Measurements from ENCODE around the gene CAMK4. TPM values are rescaled to one million over a fixed set of nuclear protein-coding genes. Genes with fewer than 3 reads are reported as not detected.

Gene CAMK4
- polyA plus RNA-seq, 1 donor from 2014 or later = 16.6 TPM

GRCh38 chr5:111399113-111399512 lies 174.9 kb downstream of the CAMK4 start:
- Histone ChIP-seq H3K27me3 (ENCODE audit: insufficient read depth, low read depth, low read length) (no peaks in the 10 kb centered on the region), H3F3A (ENCODE audit: insufficient read depth, low read length, poor library complexity, severe bottlenecking) (no peaks in the 10 kb centered on the region), H3K36me3 (ENCODE audit: insufficient read depth, low read length) (no peaks in the 10 kb centered on the region), H2AFZ (ENCODE audit: low read depth, low read length) (no peak overlapping the region), H4K20me1 (ENCODE audit: insufficient read depth) (no peaks in the 10 kb centered on the region), H3K27ac (ENCODE audit: low read length) (no peak overlapping the region), H3K9ac (ENCODE audit: low read length) (no peak overlapping the region), H3K9me3 (ENCODE audit: low read length) (no peaks in the 10 kb centered on the region), H3K4me2 (ENCODE audit: low read length) (no peak overlapping the region), H3K9me2 (ENCODE audit: insufficient read depth, low read length) (no peaks in the 10 kb centered on the region), H3K4me3 (ENCODE audit: low read length) (no peak overlapping the region), H3K79me2 (replicated peaks; ENCODE audit: insufficient read depth, low read length) (no peaks in the 10 kb centered on the region)
- TF ChIP-seq TAF1 (IDR thresholded peaks at IDR 0.05; ENCODE audit: low read depth) (no peak), SMC3 (conservative IDR thresholded peaks at IDR 0.05; ENCODE audit: poor library complexity) (no peak), RAD21 (conservative IDR thresholded peaks at IDR 0.05) (no peak), MXI1 (conservative IDR thresholded peaks at IDR 0.05; ENCODE audit: poor library complexity, severe bottlenecking) (no peak), EP300 (conservative IDR thresholded peaks at IDR 0.05; ENCODE audit: poor library complexity, severe bottlenecking) (no peak), POLR2AphosphoS5 (IDR thresholded peaks at IDR 0.05) (no peak), REST (IDR thresholded peaks at IDR 0.05; ENCODE audit: borderline replicate concordance) (no peak), EZH2 (IDR thresholded peaks at IDR 0.05; ENCODE audit: borderline replicate concordance, insufficient read depth, low read length, poor library complexity, severe bottlenecking) (no peak), CTCF (IDR thresholded peaks at IDR 0.05; ENCODE audit: poor library complexity, severe bottlenecking) (no peak)

GRCh38 chr5:111401906-111402305 lies 177.7 kb downstream of the CAMK4 start:
- Histone ChIP-seq H3K9me3 (ENCODE audit: low read length) (no peaks in the 10 kb centered on the region), H3K36me3 (ENCODE audit: insufficient read depth, low read length) (no peaks in the 10 kb centered on the region), H3K4me2 (ENCODE audit: low read length) (no peak overlapping the region), H3K27me3 (ENCODE audit: insufficient read depth, low read depth, low read length) (no peaks in the 10 kb centered on the region), H3K27ac (ENCODE audit: low read length) (no peak overlapping the region), H3K9me2 (ENCODE audit: insufficient read depth, low read length) (no peaks in the 10 kb centered on the region), H3K79me2 (replicated peaks; ENCODE audit: insufficient read depth, low read length) (no peaks in the 10 kb centered on the region), H3K9ac (ENCODE audit: low read length) (no peak overlapping the region), H3K4me3 (ENCODE audit: low read length) (no peak overlapping the region), H4K20me1 (ENCODE audit: insufficient read depth) (no peaks in the 10 kb centered on the region), H3F3A (ENCODE audit: insufficient read depth, low read length, poor library complexity, severe bottlenecking) (no peaks in the 10 kb centered on the region), H2AFZ (ENCODE audit: low read depth, low read length) (no peak overlapping the region)
- TF ChIP-seq POLR2AphosphoS5 (IDR thresholded peaks at IDR 0.05) (no peak), CTCF (IDR thresholded peaks at IDR 0.05; ENCODE audit: poor library complexity, severe bottlenecking) (no peak), SMC3 (conservative IDR thresholded peaks at IDR 0.05; ENCODE audit: poor library complexity) (no peak), REST (IDR thresholded peaks at IDR 0.05; ENCODE audit: borderline replicate concordance) (no peak), TAF1 (IDR thresholded peaks at IDR 0.05; ENCODE audit: low read depth) (no peak), RAD21 (conservative IDR thresholded peaks at IDR 0.05) (no peak), EZH2 (IDR thresholded peaks at IDR 0.05; ENCODE audit: borderline replicate concordance, insufficient read depth, low read length, poor library complexity, severe bottlenecking) (no peak), MXI1 (conservative IDR thresholded peaks at IDR 0.05; ENCODE audit: poor library complexity, severe bottlenecking) (no peak), EP300 (conservative IDR thresholded peaks at IDR 0.05; ENCODE audit: poor library complexity, severe bottlenecking) (no peak)

Data from neural cell (in vitro differentiated cells).